Measurements from ENCODE around the gene ATAD3C. TPM values are rescaled to one million over a fixed set of nuclear protein-coding genes. Genes with fewer than 3 reads are reported as not detected.

The ATAD3C gene
- total and polyA plus RNA-seq, 2 of the 4 experiments (the other 2 are of a cell fraction), result not detected

DNA sequence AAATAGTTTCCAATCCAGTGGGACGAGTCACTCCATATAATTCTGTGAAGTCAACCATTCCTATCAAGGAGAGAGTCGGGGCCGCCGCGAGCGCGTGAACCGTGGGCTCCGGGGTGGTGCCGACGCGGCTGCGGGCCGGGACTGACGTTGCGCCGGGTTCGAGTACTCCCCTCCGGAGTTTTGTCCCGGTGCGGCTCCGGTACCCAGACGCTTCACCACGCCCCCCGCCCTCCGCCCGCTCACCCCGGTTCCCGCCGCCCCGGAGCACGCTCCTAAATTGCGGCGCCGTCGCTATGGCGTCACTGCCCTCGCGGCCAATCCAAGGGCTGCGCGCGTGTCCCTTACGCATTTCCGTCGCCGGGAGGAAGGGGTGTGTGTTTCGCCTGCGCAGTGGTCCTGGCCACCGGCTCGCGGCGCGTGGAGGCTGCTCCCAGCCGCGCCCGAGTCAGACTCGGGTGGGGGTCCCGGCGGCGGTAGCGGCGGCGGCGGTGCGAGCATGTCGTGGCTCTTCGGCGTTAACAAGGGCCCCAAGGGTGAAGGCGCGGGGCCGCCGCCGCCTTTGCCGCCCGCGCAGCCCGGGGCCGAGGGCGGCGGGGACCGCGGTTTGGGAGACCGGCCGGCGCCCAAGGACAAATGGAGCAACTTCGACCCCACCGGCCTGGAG lies 22.0 kb downstream of the ATAD3C start, which contains the start of gene ATAD3B:
Gene ATAD3B (plus strand): TSS at position 377 of the 664 bp plus-strand sequence. CDS start 120 bp downstream, at position 497.
- ATAC-seq (ENCODE audit: low read depth) (peak; percentile 97), DNase-seq (peak; percentile 90)
- H3K4me2 ChIP-seq (ENCODE audit: low read depth, low read length), result peak within 1 kb of the TSS; percentile 94
- H2BK120ac ChIP-seq (ENCODE audit: low read depth, low read length), result no peak within 1 kb of the TSS
- peak within 1 kb of the TSS; percentile 66; the same call in 1 of the 2 replicates for H3K14ac ChIP-seq (replicated peaks; ENCODE audit: low read depth, low read length)
- CTCF ChIA-PET, result no interaction called here
- H3K27me3 ChIP-seq (ENCODE audit: control insufficient read depth, insufficient read depth, low read length), result no peaks in the 10 kb centered on the region
- H4K8ac ChIP-seq (ENCODE audit: low read depth in 2 of 2, low read length in 2 of 2), result peak within 1 kb of the TSS; percentile 63 to 82
- H3K36me3 ChIP-seq (ENCODE audit: control insufficient read depth, insufficient read depth, low read length), result no peaks in the 10 kb centered on the region; the same call in 1 of the 2 replicates
- dilution Hi-C loops (cut with HindIII; ENCODE audit: low sequenced_read_pairs, unreplicated experiment), result no loop called here
- peak within 1 kb of the TSS; percentile 36; the same call in 1 of the 2 replicates for H3K56ac ChIP-seq (ENCODE audit: extremely low read depth, insufficient read depth, low read length)
- POLR2A ChIA-PET (ENCODE audit: unreplicated experiment), result no interaction called here
- intact Hi-C loops (cut with micrococcal nuclease), result loop anchor here (2.0 kb wide), 1 partner anchor 73 kb away; the partner anchor contains the start of gene CCNL2
- peak within 1 kb of the TSS; percentile 56 for H3K27ac ChIP-seq (ENCODE audit: insufficient read depth, low read length)
- H3K79me1 ChIP-seq (ENCODE audit: low read depth in 1 of 2, low read length in 2 of 2), result peaks cover 2 to 15% of the 10 kb centered on the region in 2 experiments; a peak in 2 of 4 replicates
- in situ Hi-C loops (cut with MboI; ENCODE audit: low sequenced_read_pairs), result no loop called here
- peak within 1 kb of the TSS; percentile 97 for H2AFZ ChIP-seq (replicated peaks; ENCODE audit: low read length, poor library complexity)
- WGBS, 2 experiments (ENCODE audit: extremely low coverage in 2 of 2, insufficient read length in 1 of 2), result 1% methylated on average over 15 of the region's 87 CpGs; no CpG with 5 or more reads in 1 of the 2 experiments
- H3K18ac ChIP-seq (ENCODE audit: low read depth, low read length), result no peak within 1 kb of the TSS
- peak within 1 kb of the TSS; percentile 76 for H3K4ac ChIP-seq (ENCODE audit: low read depth, low read length)
- H2BK5ac ChIP-seq (ENCODE audit: low read depth, low read length, poor library complexity, severe bottlenecking), result peak within 1 kb of the TSS; percentile 55
- BruUV-seq (replicated peaks), result no TSS peak
- no peak within 1 kb of the TSS for H2BK20ac ChIP-seq (ENCODE audit: low read depth, low read length)
- peak within 1 kb of the TSS; percentile 81 for H2AK5ac ChIP-seq (ENCODE audit: low read depth, low read length)
- H3K4me1 ChIP-seq (ENCODE audit: control insufficient read depth, insufficient read depth, low read length), result peaks cover 1% of the 10 kb centered on the region; the same call in 1 of the 2 replicates
- peak within 1 kb of the TSS; percentile 88 for H3K4me3 ChIP-seq (ENCODE audit: insufficient read depth, low read depth, low read length)
- peak within 1 kb of the TSS; percentile 25; the same call in 1 of the 2 replicates for H3K23ac ChIP-seq (ENCODE audit: low read depth, low read length)
- peaks cover 11% of the 10 kb centered on the region for H4K20me1 ChIP-seq (ENCODE audit: insufficient read depth, low read length)
- H2AK9ac ChIP-seq (replicated peaks; ENCODE audit: low read depth, low read length, poor library complexity), result peak within 1 kb of the TSS; percentile 84
- peak within 1 kb of the TSS; percentile 33 for H4K91ac ChIP-seq (ENCODE audit: insufficient read depth, low read depth, low read length)
- H2BK15ac ChIP-seq (ENCODE audit: low read depth, low read length), result no peak within 1 kb of the TSS
- H4K5ac ChIP-seq (ENCODE audit: low read depth, low read length), result peak within 1 kb of the TSS; percentile 66
- peak within 1 kb of the TSS; percentile 72 for H3K9ac ChIP-seq (ENCODE audit: low read depth, low read length)
- no peaks in the 10 kb centered on the region for H3K9me3 ChIP-seq (ENCODE audit: control insufficient read depth, insufficient read depth, low read length)
- no peaks in the 10 kb centered on the region; the same call in 1 of the 2 replicates for H3K9me1 ChIP-seq (ENCODE audit: insufficient read depth, low read length)
- TF ChIP-seq MAZ (IDR thresholded peaks at IDR 0.05; ENCODE audit: borderline replicate concordance, low read depth, low read length) (peak; percentile 85; the same call in 1 of the 2 replicates), FOS (IDR thresholded peaks at IDR 0.05; ENCODE audit: low read depth, low read length) (no peak), MAFK (IDR thresholded peaks at IDR 0.05; ENCODE audit: low read depth, low read length) (no peak), ELK1 (IDR thresholded peaks at IDR 0.05; ENCODE audit: borderline replicate concordance, low read depth, low read length) (no peak), BHLHE40 (IDR thresholded peaks at IDR 0.05; ENCODE audit: low read depth, low read length) (no peak; the same call in 1 of the 2 replicates), MXI1 (IDR thresholded peaks at IDR 0.05; ENCODE audit: borderline replicate concordance, low read depth, low read length) (peak; percentile 96), RCOR1 (IDR thresholded peaks at IDR 0.05; ENCODE audit: insufficient replicate concordance, low read length) (no peak), SMC3 (IDR thresholded peaks at IDR 0.05; ENCODE audit: low read depth, low read length) (no peak), POLR2A (IDR thresholded peaks at IDR 0.05; ENCODE audit: low read depth, low read length) (peak; percentile 79), USF2 (IDR thresholded peaks at IDR 0.05; ENCODE audit: low read depth, low read length) (peak; percentile 55; the same call in 1 of the 2 replicates), NFE2L2 (IDR thresholded peaks at IDR 0.05; ENCODE audit: low read depth, low read length) (no peak), RFX5 (IDR thresholded peaks at IDR 0.05; ENCODE audit: low read depth, low read length) (no peak), CEBPB (IDR thresholded peaks at IDR 0.05; ENCODE audit: low read depth, low read length) (0 out of 2 replicates have a peak, but pooled peaks have one; percentile 20)
- TF ChIP-seq, protein P1, sequence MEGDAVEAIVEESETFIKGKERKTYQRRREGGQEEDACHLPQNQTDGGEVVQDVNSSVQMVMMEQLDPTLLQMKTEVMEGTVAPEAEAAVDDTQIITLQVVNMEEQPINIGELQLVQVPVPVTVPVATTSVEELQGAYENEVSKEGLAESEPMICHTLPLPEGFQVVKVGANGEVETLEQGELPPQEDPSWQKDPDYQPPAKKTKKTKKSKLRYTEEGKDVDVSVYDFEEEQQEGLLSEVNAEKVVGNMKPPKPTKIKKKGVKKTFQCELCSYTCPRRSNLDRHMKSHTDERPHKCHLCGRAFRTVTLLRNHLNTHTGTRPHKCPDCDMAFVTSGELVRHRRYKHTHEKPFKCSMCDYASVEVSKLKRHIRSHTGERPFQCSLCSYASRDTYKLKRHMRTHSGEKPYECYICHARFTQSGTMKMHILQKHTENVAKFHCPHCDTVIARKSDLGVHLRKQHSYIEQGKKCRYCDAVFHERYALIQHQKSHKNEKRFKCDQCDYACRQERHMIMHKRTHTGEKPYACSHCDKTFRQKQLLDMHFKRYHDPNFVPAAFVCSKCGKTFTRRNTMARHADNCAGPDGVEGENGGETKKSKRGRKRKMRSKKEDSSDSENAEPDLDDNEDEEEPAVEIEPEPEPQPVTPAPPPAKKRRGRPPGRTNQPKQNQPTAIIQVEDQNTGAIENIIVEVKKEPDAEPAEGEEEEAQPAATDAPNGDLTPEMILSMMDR (conservative IDR thresholded peaks at IDR 0.05; ENCODE audit: low read depth, low read length), result no peak
